Activated CD8-positive, alpha-beta memory T cell treated with anti-CD3 and anti-CD28 coated beads for 48 hours (primary cell): ENCODE measurements around the gene ALPK1.
"Not testable (repeated sequence)": the region's sequence is repeated elsewhere in the genome, so short reads cannot be mapped to it uniquely, and the experiment has no call there.

Experiments used
- DNase-seq, 3 experiments: peaks; one replicate each; pipeline ENCODE4 v3.0.0-alpha.2; 2020; ENCODE audit warnings: low read depth in 2 of 3, low spot score in 2 of 3

The ALPK1 gene

DNA sequence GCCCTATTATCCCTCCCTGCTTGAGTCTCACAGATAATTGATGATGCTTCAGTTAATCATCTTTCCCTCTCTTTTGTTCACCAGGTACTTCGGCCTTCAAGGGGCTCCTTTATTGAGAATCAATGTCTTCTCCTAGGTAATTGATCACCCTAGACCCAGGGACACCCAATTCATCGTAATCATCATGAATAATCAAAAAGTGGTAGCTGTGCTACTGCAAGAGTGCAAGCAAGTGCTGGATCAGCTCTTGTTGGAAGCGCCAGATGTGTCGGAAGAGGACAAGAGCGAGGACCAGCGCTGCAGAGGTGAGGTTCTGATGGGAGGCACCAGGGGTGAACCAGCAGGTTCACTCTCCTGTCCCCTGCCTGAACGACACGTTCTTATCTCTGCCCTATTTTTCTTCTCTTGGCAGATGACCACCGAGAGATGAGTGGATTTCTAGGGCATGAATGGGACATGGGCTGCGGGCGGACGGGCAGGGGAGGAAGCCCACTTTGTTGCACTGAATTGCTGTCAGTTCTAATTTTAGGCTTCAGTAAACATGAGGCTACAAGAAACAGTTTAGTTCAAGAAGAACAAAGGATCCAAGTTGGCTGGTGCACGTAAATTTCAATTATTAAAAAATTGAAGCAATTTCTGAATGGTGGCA, 80.5 kb downstream of the ALPK1 start:
- no peak for DNase-seq

DNA sequence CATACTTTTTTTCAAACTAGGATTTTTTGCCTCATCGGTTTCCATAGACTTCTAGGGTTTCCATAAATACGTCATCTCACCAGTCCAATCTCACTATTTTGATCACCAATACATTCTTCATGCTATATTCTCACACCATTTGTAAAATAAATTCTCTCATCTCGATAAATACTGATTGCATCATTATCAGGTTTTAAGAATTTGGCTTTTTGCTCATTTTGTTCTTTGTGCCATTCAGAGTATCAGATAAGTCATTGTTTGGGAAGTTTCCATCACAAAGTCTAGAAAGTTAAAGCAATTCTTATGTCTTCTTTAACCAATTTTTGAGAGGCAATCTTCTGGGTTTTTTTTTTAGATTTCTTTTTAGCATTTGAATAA, 81.1 kb downstream of the ALPK1 start:
- DNase-seq: no peak

DNA sequence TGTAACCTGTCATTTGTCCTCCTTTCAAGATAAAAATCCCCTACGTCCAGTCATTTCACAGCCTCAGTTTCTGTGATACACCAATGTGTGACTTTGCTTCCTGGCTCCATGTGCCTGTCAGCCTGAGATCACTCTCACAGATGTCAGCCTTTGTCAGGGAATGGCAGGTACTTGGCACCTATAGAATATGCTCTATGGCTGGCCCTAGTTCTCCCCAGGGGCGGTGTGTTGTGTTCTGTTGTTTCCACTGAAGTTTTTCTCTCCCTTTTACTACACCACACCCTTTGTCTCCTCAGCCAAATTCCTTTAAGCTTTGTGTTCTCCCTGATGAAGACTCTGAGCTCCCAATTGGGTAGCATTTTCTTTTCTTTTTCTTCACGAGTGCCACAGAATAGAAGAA, 81.7 kb downstream of the ALPK1 start:
- no peak for DNase-seq

DNA sequence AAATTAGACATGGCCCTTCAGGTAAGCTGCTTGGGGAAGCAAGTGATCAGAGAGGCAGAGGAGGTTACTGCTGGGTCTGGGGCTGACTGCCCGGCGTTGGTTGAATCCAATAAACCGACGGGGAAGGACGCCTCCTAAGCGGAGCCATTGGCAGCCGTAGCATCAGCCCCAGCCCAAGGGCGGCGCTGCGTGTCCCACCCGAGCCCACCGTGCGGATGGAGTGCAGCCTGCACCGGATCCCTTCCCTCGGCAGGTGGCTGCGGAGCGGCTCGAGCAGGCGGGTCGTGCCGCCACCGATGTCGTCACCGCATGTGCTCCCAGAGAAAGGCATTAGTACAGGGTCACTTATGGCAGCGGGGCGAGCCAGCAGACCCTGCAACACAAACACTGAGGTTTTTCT, 82.1 kb downstream of the ALPK1 start:
- no peak for DNase-seq

DNA sequence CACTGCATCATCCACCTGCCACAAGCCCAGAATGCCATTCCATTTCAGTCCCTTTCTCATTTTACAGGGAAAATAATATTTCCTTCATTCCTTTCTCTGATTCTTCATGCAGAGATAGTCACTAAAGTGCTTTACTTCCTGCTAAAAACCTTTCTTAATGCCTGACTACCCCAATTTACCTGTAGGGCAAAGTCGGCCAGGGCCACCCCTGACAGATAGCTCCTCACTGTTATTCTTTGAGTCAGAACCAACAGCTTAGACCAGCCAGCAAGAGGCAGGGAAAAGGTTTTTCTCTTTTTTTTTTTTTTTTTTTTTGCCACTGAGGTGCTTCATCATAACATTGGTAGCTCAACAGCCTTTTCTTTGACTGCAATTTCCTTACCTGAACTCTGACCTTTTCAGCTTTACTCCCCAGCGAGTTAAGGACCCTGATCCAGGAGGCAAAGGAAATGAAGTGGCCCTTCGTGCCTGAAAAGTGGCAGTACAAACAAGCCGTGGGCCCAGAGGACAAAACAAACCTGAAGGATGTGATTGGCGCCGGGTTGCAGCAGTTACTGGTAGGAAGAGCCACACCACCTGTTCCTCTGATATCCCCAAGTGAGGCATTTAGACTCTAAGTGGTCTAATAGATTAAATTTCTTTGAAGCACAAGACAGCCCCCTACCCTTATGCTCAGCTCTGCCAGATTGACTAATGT, 85.0 kb downstream of the ALPK1 start:
- no peak for DNase-seq

DNA sequence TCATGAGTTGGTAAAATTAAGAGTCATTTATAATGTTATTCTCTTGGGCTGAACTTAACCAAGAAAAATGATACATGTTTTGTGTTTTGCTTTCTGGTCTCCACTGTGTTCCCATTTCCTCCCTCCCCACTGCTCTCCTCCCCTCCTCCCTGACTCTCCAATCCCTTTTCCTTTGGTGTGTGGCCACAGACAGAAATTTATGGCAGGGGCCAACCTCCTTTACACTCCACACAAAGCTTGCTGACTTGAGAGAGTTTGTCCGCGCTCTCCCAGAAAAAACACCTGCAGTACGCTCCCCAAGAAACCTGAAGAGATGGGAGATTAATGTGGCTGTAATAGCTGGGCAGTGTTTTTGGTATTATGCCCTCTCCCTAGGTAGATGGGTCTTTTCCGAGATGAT, 88.9 kb downstream of the ALPK1 start:
- no peak for DNase-seq

DNA sequence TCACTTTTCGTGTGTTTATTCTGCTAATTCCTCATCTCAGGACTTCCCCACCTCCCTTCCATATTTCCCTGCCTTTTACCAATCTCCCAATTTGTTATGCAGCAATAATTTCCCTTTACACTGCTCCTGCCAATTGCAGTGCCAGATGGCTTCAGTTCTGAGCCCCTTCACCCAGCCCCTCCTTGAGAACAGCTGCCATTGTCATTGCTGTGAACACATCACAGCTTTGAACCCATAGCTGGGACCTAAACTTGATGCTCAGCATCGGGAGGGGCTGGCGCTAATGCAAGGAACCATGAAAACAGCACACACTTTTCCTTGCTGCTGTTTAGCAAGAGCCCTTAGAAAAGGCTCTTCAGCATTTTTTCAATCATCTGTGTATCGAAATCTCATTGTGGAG, 104.9 kb downstream of the ALPK1 start:
- DNase-seq: no peak

DNA sequence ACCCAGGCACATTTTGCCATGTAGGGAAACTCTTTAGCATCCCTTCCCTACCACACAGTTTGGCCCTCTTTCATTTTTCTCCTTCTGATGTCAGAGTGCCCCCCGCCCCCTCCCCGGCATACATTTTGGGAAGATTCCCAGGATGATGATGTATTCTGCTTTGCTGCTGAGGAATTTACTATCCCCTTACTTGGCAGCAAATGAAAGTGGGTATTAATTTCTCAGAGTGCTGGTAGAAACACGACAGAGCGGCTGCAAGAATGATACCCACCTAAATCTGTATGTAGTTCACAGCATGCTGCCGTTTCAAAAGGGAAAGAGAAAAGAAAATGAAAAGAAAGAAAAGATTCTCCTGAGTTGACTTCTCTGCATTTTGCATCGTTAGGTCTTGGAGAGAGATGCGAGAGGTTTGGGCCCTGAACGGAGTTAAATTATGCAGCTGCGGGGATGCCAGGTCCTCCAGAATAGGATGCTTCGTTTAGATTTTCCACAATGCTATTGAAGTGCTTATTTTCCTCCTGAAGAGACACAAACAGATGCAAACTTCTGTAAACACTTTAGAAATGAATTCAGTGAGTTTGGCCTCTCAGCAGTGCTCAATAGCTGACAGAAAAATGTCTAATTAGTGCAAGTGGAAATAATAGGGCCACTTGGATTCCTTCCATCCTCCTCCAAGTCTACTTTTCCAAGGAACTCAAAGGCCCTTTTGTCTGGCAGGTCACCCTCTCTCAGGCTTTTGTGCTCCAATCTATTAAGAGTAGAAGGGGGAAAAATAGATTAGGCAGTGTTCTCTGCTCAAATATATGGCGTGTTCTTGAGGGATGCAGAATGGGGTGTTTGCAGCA, 106.2 kb downstream of the ALPK1 start:
- no peak for DNase-seq

DNA sequence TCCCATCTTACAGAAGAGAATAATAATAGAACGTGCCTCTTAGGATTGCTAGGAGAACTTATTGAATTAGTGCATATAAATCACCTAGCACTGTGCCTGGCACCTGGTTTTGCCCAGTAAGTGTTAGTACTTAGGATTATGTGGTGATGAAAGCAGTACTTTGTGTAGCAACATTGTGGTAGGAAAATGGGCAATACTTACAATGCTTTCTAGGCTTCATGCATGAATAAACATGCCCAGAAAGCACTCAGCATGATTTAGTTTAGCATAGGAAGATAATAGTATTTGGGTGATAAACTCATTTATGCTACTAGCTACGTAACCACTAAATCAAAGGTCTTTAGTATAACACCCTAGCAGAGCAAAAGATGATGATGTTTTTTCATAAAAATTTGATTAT, 113.2 kb downstream of the ALPK1 start:
- DNase-seq: no peak

DNA sequence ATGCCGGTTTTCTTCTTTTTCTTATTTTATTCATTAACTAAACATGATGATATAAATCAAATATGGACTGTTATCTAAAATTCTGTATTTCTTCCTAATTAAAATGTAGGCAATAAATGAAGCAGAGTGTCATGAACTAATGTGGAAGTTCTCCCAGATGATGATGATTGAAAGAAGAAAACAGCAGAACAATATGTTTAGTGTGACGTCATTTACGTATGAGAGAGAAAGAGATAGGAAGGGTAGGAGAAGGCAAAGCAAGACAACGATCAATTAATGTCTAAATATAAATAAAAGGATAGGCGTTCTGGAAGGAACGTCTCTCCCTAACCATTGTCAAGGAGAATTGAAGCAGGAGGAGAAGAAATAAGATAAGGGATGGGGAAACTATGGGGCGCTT, 113.6 kb downstream of the ALPK1 start:
- DNase-seq: no peak

DNA sequence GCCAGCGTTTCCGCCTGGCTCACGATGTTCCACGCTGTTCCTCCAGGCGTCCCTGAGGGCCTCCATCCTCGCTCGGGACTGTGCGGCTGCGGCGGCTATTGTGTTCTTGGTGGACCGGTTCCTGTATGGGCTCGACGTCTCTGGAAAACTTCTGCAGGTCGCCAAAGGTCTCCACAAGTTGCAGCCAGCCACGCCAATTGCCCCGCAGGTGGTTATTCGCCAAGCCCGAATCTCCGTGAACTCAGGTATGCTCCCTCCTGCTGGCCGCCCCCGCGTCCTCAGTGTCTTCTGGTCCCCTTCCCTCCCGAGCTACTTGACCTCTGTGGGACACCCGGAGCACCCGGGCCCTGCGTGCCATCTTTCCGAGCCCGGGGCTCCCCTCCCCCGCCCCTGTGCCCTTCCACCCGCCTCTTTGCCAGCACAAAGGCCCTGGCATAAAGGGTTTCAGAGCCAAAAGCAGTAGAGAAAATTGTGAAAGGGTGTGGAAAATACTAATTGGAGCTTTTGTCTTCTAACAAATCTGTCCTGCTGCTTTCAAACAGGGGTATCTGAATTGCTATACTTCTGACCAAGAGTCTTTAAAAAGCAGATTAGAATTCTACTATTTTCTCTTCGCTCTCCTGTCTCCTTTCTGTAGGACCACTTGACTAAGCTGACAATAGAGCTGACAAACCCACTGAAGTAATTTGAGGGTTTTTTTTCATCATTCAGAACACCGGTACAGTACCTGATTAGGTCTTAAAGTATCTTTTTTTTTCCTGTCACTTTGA, 114.8 kb downstream of the ALPK1 start:
- DNase-seq: no peak

DNA sequence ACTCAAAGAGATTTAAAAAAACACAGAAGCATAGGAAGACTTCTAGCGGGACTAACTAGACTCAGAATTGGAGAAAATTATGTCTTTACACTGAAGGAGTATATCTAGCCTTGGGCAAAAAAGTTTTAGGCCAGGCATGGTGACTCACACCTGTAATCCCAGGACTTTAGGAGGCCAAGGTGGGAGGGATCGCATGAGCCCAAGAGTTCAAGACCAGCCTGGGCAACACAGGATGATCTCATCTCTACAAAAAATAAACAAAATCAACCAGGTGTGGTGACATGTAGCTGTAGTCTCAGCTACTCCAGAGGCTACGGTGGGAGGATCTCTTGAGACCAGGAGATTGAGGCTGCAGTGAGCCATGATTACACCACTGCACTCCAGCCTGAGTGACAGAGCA, 119.3 kb downstream of the ALPK1 start:
- DNase-seq: no peak

DNA sequence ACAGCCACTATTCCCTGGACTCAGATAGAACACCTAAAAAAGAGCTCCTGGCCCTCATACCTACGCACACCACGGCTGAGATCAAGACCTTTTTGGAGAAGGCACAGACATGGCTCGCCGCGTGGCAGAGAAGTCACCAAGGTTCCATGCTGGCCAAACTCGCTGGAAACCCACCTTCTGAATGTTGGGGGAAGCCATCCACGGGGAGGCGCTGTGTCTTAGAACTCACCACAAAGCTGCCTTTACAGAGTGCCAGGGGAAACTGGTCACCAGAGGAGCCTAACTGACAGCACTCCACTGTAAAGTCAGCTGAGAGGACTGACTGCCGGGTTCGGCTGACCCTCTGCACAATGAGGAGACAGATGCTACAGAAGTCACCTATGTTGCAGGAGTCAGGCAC, 120.9 kb downstream of the ALPK1 start:
- no peak for DNase-seq

DNA sequence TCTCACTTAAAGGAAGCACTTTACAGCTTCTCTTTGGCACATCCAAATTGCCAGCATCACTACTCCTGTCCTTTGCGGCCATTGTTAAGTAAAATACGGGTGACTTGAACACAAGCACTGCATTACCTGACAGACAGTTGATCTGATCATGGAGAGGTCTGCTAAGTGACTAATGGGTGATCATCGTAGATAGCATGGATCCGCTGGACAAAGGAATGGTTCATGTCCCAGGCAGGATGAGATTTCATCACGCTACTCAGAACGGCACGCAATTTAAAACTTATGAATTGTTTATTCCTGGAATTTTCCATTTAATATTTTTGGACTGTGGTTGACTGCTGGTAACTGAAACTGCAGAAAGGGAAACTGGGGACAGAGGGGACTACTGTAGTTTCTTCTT, 124.7 kb downstream of the ALPK1 start:
- DNase-seq: no peak

DNA sequence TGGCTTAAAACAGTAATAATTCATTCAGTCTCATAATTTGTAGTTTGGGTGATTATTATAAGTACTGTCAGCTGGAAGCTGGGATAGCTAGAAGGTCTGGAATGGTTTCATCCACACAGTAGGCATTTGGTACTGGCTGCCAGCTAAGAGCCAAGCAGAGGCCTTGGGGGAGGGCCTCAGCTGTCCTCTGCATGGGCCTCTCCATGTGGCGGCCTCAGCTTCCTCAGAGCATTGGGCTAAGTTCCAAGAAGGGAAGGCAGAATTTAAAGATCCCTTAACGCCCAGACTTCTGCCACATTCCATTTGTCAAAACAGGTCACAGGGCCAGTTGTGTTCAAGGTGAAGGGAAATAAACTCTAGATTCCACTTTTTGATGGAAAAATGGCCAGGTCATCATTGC, 125.5 kb downstream of the ALPK1 start:
- no peak for DNase-seq

DNA sequence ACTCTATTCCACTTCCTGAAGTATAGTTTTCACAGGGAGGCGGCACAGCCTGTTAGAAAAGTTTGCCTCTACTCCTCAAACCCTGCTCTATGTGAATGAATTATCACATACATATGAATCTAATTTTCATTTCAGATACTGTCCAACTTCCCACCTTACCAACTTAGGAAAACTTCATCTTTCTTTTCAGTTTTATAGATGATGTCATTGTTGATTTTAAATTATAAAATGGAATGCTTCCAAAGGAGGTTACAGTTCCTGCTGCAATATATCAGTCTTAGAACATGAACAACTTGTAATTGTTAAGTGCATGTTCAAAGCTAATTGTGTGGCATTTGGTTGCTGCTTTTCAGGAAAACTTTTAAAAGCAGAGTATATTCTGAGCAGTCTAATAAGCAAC, 126.4 kb downstream of the ALPK1 start:
- DNase-seq: no peak

DNA sequence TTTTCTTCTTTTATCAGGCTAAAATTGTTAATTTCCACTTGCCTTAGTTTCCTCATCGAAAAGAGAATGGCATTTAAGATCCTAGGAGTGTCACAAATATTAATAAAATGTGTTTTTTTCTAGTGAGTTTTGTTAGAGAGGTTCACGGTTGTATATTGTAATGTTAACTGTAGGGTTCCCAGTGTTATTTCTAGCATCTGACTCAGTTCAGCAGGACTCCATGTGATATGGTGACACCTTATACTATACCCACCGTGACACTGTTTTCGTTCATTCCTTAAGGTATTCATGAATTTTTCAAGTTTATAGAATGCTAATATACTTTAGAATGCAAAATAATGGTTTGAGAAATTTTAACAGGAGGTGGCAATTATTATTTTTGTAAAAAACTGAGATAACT, 128.7 kb downstream of the ALPK1 start:
- no peak for DNase-seq

DNA sequence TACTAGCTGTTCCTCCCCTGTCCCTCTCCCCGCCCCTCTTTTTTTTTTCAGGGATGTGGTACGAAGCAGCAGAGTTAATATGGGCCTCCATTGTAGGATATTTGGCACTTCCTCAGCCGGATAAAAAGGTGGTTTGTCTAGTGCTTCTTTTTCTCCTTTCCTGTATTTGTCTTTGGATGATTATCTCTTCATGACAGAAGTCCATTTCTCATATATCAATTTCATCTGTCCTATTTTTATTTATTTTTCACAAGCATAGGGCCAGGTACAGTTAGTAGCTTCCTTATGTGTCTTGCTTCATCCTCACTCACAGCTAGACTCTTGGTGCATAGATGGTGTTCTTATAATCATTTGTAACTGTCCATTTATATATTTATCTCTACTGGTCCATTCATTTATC, 129.2 kb downstream of the ALPK1 start:
- no peak for DNase-seq

DNA sequence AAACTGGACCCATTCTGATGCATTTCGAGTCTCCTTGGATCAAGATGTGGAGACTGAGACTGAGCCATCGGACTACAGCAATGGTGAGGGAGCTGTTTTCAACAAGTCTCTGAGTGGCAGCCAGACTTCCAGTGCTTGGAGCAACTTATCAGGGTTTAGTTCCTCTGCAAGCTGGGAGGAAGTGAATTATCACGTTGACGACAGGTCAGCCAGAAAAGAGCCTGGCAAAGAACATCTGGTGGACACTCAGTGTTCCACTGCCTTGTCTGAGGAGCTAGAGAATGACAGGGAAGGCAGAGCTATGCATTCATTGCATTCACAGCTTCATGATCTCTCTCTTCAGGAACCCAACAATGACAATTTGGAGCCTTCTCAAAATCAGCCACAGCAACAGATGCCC, 134.0 kb downstream of the ALPK1 start:
- DNase-seq: no peak

DNA sequence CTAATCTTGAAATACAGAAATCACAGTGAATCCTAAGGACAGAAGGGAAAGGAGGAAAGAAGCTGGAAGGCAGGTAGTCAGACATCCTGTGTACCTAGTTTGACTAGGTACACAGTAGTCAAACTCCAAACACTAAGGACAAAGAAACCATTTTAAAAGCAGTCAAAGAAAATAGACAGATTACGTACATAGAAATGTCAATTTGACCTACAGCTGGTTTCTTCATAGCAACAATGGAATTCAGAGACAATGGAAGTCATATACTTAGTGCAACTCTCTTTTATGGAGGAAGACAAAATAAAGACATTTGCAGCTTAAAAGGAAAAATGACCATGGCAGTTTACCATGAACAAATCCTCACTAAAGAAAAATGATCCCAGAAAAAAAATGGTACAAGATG, 139.8 kb downstream of the ALPK1 start:
- DNase-seq: no peak

DNA sequence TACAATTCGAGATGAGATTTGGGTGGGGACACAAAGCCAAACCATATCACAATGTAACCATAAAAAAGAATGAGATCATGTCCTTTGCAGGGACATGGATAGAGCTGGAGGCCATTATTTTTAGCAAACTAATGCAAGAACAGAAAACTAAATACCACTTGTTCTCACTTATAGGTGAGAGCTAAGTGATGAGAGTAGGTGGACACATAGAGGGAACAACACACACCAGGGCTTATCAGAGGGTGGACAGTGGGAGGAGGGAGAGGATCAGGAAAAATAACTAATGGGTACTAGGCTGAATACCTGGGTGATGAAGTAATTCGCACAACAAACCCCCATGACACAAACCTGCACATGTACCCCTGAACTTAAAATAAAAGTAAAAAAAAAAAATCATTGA, 145.1 kb downstream of the ALPK1 start:
- not testable (repeated sequence) for DNase-seq
